Measurements from ENCODE around the gene BTBD19.

DNA sequence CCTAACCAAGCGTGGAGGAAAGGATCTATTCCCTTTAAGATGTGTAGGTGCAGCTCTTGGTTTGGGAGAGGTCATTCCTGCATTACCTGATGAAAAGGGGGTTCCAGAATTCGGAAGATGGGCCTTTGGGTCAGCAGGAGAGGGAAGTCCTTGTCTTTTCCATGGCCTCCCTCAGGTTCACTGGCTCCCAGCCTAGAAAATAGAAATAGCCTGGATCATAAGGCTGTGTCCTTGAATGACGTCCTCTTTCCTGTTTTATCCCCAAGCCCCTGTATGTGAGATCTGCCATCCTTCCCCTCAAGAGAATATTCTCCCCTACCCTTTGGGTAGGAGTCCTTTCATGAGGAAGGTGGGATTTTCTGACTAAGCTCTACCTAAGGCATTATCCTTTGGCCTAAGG, 47.4 kb upstream of the BTBD19 start:
- TF ChIP-seq, protein P1, sequence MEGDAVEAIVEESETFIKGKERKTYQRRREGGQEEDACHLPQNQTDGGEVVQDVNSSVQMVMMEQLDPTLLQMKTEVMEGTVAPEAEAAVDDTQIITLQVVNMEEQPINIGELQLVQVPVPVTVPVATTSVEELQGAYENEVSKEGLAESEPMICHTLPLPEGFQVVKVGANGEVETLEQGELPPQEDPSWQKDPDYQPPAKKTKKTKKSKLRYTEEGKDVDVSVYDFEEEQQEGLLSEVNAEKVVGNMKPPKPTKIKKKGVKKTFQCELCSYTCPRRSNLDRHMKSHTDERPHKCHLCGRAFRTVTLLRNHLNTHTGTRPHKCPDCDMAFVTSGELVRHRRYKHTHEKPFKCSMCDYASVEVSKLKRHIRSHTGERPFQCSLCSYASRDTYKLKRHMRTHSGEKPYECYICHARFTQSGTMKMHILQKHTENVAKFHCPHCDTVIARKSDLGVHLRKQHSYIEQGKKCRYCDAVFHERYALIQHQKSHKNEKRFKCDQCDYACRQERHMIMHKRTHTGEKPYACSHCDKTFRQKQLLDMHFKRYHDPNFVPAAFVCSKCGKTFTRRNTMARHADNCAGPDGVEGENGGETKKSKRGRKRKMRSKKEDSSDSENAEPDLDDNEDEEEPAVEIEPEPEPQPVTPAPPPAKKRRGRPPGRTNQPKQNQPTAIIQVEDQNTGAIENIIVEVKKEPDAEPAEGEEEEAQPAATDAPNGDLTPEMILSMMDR (IDR thresholded peaks at IDR 0.05; ENCODE audit: insufficient read depth, low read depth, low read length), result no peak
- TF ChIP-seq EZH2 (IDR thresholded peaks at IDR 0.05; ENCODE audit: insufficient read depth, low read length), result no peak
